Epithelial cell of proximal tubule (primary cell): ENCODE data around the gene C1orf167. TPM values are rescaled to one million over a fixed set of nuclear protein-coding genes. Genes with fewer than 3 reads are reported as not detected.

Experiments used
- DNase-seq: peaks from one replicate; pipeline ENCODE4 v3.0.0-alpha.2; 2011; ENCODE audit warnings: low read depth
- H3K4me3 ChIP-seq: 2 replicates; pipeline ENCODE4 v1.5.1; 2011; ENCODE audit warnings: low read depth, mild to moderate bottlenecking, low read length
- CTCF ChIP-seq: conservative IDR thresholded peaks from 2 replicates; pipeline ENCODE4 v1.5.1; 2012; ENCODE audit warnings: low read depth, mild to moderate bottlenecking, low read length
- total RNA-seq: library from RNA; depleted of rRNA; stranded (reverse); fragments of >200 nt; gene quantifications from 2 replicates; pipeline ENCODE4 v1.2.3, GENCODE V29; 2015

The C1orf167 gene
- total RNA-seq = not detected in 2 replicates

GRCh38 chr1:11761988-11762406 lies at the start of gene C1orf167:
Gene C1orf167, plus strand, starts transcription at chr1:11762193. Its CDS starts 2,208 bp downstream, at chr1:11764401.
- no peak for TF ChIP-seq CTCF
- no peak for DNase-seq
- no peak within 1 kb of the TSS for H3K4me3 ChIP-seq

- TF ChIP-seq CTCF = no peak
- DNase-seq = no peak
- H3K4me3 ChIP-seq = no peak overlapping the region
Measured at GRCh38 chr1:11712285-11712684, 49.7 kb upstream of the C1orf167 start.

GRCh38 chr1:11713095-11713494 lies 48.9 kb upstream of the C1orf167 start:
- DNase-seq = no peak
- TF ChIP-seq CTCF = no peak

GRCh38 chr1:11714831-11715575 lies 47.0 kb upstream of the C1orf167 start:
- DNase-seq = no peak
- no peak for TF ChIP-seq CTCF
- no peak overlapping the region for H3K4me3 ChIP-seq

More at GRCh38 chr1:11713095-11713494, 48.9 kb upstream of the C1orf167 start:
- no peak overlapping the region for H3K4me3 ChIP-seq

GRCh38 chr1:11719313-11720032 lies 42.5 kb upstream of the C1orf167 start:
- peak; percentile 99 for TF ChIP-seq CTCF
- peak overlapping the region; percentile 30 for H3K4me3 ChIP-seq

GRCh38 chr1:11720033-11720376 lies 42.0 kb upstream of the C1orf167 start:
- no peak for DNase-seq
- TF ChIP-seq CTCF = no peak
- H3K4me3 ChIP-seq = no peak overlapping the region

More at GRCh38 chr1:11719313-11720032, 42.5 kb upstream of the C1orf167 start:
- DNase-seq = no peak

- no peak for DNase-seq
- no peak overlapping the region for H3K4me3 ChIP-seq
- TF ChIP-seq CTCF = no peak
Measured at GRCh38 chr1:11720525-11720924, 41.5 kb upstream of the C1orf167 start.
